Endothelial cell of umbilical vein (primary cell): ENCODE data around the gene HOXA3.

Source experiments
- CTCF ChIP-seq, 2 donors: IDR thresholded peaks; 1 replicate in 1 of 2; 2 replicates in 1 of 2; pipeline ENCODE4 v1.5.1; 2011; ENCODE audit warnings: low read length in 2 of 2, mild to moderate bottlenecking in 2 of 2, moderate library complexity in 2 of 2, control low read depth in 1 of 2, inconsistent platforms in 1 of 2, low read depth in 1 of 2; ENCODE audit not compliant: insufficient read depth in 1 of 2; ENCODE audit errors: extremely low read depth in 1 of 2
- FOS ChIP-seq: IDR thresholded peaks from 2 replicates; pipeline ENCODE4 v1.6.1; 2011; ENCODE audit warnings: mild to moderate bottlenecking, low read length, moderate library complexity, borderline replicate concordance; ENCODE audit not compliant: insufficient read depth
- MAX ChIP-seq: IDR thresholded peaks from 2 replicates; pipeline ENCODE4 v1.6.1; 2011; ENCODE audit not compliant: insufficient read depth, insufficient read length
- POLR2AphosphoS5 ChIP-seq: IDR thresholded peaks from 2 replicates; pipeline ENCODE4 v1.6.1; 2012; ENCODE audit warnings: low read depth, mild to moderate bottlenecking, control low read depth, low read length, moderate library complexity; ENCODE audit not compliant: insufficient read depth

DNA sequence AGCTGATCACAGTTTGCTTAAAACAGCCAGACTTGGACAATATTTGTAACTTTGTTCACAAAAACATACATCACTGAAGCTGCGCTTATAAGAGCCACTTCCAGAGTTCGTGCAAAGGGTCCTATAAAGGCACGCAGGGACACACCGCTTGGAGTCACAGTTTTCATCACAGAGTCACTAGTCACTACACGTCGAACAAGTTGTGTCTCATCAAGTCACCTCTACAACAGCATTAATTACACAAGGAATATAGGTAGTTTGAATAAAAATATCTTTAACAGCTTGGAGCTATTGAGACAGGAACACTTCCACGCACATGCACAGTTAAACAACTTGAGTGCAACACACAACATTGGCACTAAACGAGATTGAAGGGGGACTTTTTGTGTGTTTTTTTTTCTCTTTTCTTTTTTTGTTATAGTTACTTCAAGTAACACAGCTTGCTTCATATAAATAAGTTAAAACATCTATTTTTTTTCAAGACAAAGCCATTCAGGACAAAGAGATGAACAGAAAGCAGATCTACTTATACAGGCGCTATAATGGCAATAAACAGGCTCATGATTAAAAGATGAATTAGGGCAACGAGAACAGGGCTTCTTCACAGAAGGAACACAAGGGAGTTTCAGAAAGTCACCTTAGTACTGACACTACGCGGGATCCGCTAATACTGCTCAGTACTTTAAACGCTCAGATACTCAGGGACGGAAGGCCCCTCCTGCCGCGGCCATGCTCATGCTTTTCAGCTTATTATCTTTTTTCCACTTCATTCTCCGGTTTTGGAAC is 11.1 kb downstream of the HOXA3 start:
- TF ChIP-seq CTCF (IDR thresholded peaks at IDR 0.05; ENCODE audit: extremely low read depth in 1 of 2, insufficient read depth in 1 of 2, low read depth in 1 of 2, low read length in 2 of 2) (no peak), POLR2AphosphoS5 (no peak), FOS (no peak), MAX (no peak)
